PC-9 (cell line): ENCODE data around the gene B3GAT1. TPM values are rescaled to one million over a fixed set of nuclear protein-coding genes. Genes with fewer than 3 reads are reported as not detected.

Source experiments
- BruUV-seq: library from RNA; stranded (reverse); fragments of 400-500 nt; replicated peaks from 2 replicates; lab custom pipeline; 2021; lab: Mats Ljungman, UMichigan
- CTCF ChIA-PET: fragments of 300-600 bp; sonication (Branson Sonifier 250); formaldehyde crosslinking; loops from one replicate; lab custom pipeline; 2022; ENCODE audit warnings: antibody characterized with exemption; lab: Charles Lee
- POLR2A ChIA-PET: fragments of 300-600 bp; sonication (Branson Sonifier 250); formaldehyde crosslinking; loops from one replicate; lab custom pipeline; 2022; ENCODE audit warnings: antibody characterized with exemption; ENCODE audit not compliant: unreplicated experiment; lab: Charles Lee
- DNase-seq, 2 experiments: peaks; one replicate each; pipeline versions ENCODE4 v3.0.0 to v3.0.0-alpha.2; 2015 to 2022; ENCODE audit warnings: mixed read lengths in 1 of 2
- H2AFZ ChIP-seq: fragments of 200-600 bp; sonication (generic); 2 replicates; pipeline ENCODE4 v1.8.1; 2017; ENCODE audit warnings: antibody characterized with exemption
- H3F3A ChIP-seq: fragments of 200-600 bp; sonication (generic); 2 replicates; pipeline ENCODE4 v1.8.1; 2017; ENCODE audit warnings: antibody characterized with exemption, mild to moderate bottlenecking, low read depth; ENCODE audit not compliant: insufficient read depth
- H3K27ac ChIP-seq: fragments of 200-600 bp; sonication (generic); 2 replicates; pipeline ENCODE4 v1.6.1; 2016; ENCODE audit warnings: mixed run types
- H3K27me3 ChIP-seq: fragments of 200-600 bp; sonication (generic); 2 replicates; pipeline ENCODE4 v1.6.1; 2016; ENCODE audit warnings: low read depth, mixed run types; ENCODE audit not compliant: insufficient read depth
- H3K36me3 ChIP-seq: fragments of 200-600 bp; sonication (generic); 2 replicates; pipeline ENCODE4 v1.6.1; 2016; ENCODE audit warnings: low read depth, mixed run types
- H3K4me1 ChIP-seq: fragments of 200-600 bp; sonication (generic); replicated peaks from 2 replicates; pipeline ENCODE4 v1.6.1; 2016; ENCODE audit warnings: mixed run types; ENCODE audit not compliant: insufficient read depth
- H3K4me2 ChIP-seq: fragments of 200-600 bp; sonication (generic); 2 replicates; pipeline ENCODE4 v1.6.1; 2017; ENCODE audit warnings: mixed run types
- H3K4me3 ChIP-seq: fragments of 200-600 bp; sonication (generic); 2 replicates; pipeline ENCODE4 v1.6.1; 2016; ENCODE audit warnings: mixed run types
- H3K79me2 ChIP-seq: fragments of 200-600 bp; sonication (generic); 2 replicates; pipeline ENCODE4 v1.6.1; 2017; ENCODE audit warnings: low read depth, mixed run types
- H3K9me2 ChIP-seq: fragments of 200-600 bp; sonication (generic); 2 replicates; pipeline ENCODE4 v1.8.1; 2017; ENCODE audit warnings: mild to moderate bottlenecking; ENCODE audit not compliant: insufficient read depth
- H3K9me3 ChIP-seq: fragments of 200-600 bp; sonication (generic); 2 replicates; pipeline ENCODE4 v1.8.1; 2016; ENCODE audit warnings: low read depth; ENCODE audit not compliant: insufficient read depth
- H4K20me1 ChIP-seq: fragments of 200-600 bp; sonication (generic); 2 replicates; pipeline ENCODE4 v1.8.1; 2017; ENCODE audit not compliant: insufficient read depth
- CTCF ChIP-seq: fragments of 200-600 bp; sonication (generic); conservative IDR thresholded peaks from 2 replicates; pipeline ENCODE4 v1.6.1; 2017; ENCODE audit warnings: mixed run types, antibody characterized with exemption, mild to moderate bottlenecking, moderate library complexity
- EZH2 ChIP-seq: fragments of 200-600 bp; sonication (generic); IDR thresholded peaks from 2 replicates; pipeline ENCODE4 v1.8.0; 2017; ENCODE audit warnings: antibody characterized with exemption, low read depth
- intact Hi-C: fragments of 100-400 bp; cut with micrococcal nuclease; formaldehyde crosslinking; loops from one replicate; pipeline ENCODE4 v1.10.0; 2022; ENCODE audit not compliant: unreplicated experiment
- total RNA-seq: library from RNA; stranded (reverse); gene quantifications from 2 replicates; pipeline ENCODE4 v1.2.3, GENCODE V29; 2021

Gene B3GAT1
- total RNA-seq, 1 experiment from 2014 or later = not detected

- Histone ChIP-seq H3K9me3 (no peaks in the 10 kb centered on the region), H3K79me2 (no peaks in the 10 kb centered on the region), H3K9me2 (no peaks in the 10 kb centered on the region), H4K20me1 (no peaks in the 10 kb centered on the region), H3F3A (no peaks in the 10 kb centered on the region), H3K36me3 (no peaks in the 10 kb centered on the region), H3K4me2 (no peak overlapping the region), H3K27ac (no peak overlapping the region), H3K27me3 (no peaks in the 10 kb centered on the region), H3K4me1 (no peaks in the 10 kb centered on the region), H2AFZ (no peak overlapping the region), H3K4me3 (no peak overlapping the region)
- intact Hi-C loops = no loop called here
- no TSS peak for BruUV-seq
- TF ChIP-seq CTCF (no peak), EZH2 (no peak)
- ChIA-PET POLR2A (interaction anchor here (0.6 kb wide), 1 partner anchor 29 kb away, joined by 3 read pairs; no protein-coding TSS in a partner anchor), CTCF (no interaction called here)
- DNase-seq = no peak
Observed at GRCh38 chr11:134376150-134376921, 35.7 kb downstream of the B3GAT1 start.

- Histone ChIP-seq H3K9me2 (no peaks in the 10 kb centered on the region), H3K27me3 (no peaks in the 10 kb centered on the region)
- CTCF ChIA-PET = no interaction called here
Observed at GRCh38 chr11:134374891-134375550, 37.0 kb downstream of the B3GAT1 start.

DNA sequence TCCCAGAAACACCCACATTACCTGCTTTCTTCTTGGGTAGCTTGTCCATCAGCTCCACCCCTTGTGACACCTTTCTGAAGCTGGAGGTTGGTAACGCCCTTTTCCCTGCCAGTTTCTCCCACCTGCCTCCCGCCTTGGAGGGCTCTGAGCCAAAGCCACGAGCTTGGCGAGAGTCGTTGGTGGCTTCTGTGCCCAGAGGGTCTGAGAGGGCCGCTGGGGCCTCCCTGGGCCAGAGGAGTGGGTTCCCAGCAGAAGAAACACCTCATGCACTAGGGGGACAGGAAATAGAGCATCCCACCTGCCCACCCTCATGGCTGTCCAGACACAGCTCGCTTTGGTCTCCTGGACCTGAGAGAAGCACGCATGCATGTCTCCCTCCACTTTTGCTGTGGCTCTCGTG lies 37.9 kb downstream of the B3GAT1 start:
- ChIA-PET POLR2A (no interaction called here), CTCF (no interaction called here)
- Histone ChIP-seq H3K27ac (no peak overlapping the region), H2AFZ (no peak overlapping the region), H3K4me1 (no peaks in the 10 kb centered on the region), H3K9me2 (no peaks in the 10 kb centered on the region), H3K9me3 (no peaks in the 10 kb centered on the region), H3K79me2 (no peaks in the 10 kb centered on the region), H3K27me3 (no peaks in the 10 kb centered on the region), H3K4me2 (no peak overlapping the region), H3F3A (no peaks in the 10 kb centered on the region), H3K4me3 (no peak overlapping the region), H4K20me1 (no peaks in the 10 kb centered on the region), H3K36me3 (no peaks in the 10 kb centered on the region)
- intact Hi-C loops = no loop called here
- TF ChIP-seq EZH2 (no peak), CTCF (no peak)
- BruUV-seq = no TSS peak
- no peak for DNase-seq

More at GRCh38 chr11:134374891-134375550, 37.0 kb downstream of the B3GAT1 start:
- H3K36me3 ChIP-seq = no peaks in the 10 kb centered on the region
- POLR2A ChIA-PET = no interaction called here
- TF ChIP-seq EZH2 (no peak), CTCF (no peak)
- no peak overlapping the region for H3K27ac ChIP-seq
- no peak for DNase-seq
- H3K4me2 ChIP-seq = no peak overlapping the region
- no peaks in the 10 kb centered on the region for H4K20me1 ChIP-seq
- no peaks in the 10 kb centered on the region for H3K9me3 ChIP-seq
- no peaks in the 10 kb centered on the region for H3K4me1 ChIP-seq
- no peaks in the 10 kb centered on the region for H3K79me2 ChIP-seq
- no TSS peak for BruUV-seq
- H2AFZ ChIP-seq = no peak overlapping the region
- H3F3A ChIP-seq = no peaks in the 10 kb centered on the region
- H3K4me3 ChIP-seq = no peak overlapping the region
- intact Hi-C loops = no loop called here
